Kidney epithelial cell (primary cell): Measurements from ENCODE around the gene CDH12. TPM values are rescaled to one million over a fixed set of nuclear protein-coding genes. Genes with fewer than 3 reads are reported as not detected.
"Not testable (repeated sequence)": the region's sequence is repeated elsewhere in the genome, so short reads cannot be mapped to it uniquely, and the experiment has no call there.

Experiments
- DNase-seq: peaks from one replicate; pipeline ENCODE4 v3.0.0-alpha.2; 2010; ENCODE audit warnings: low read depth
- H3K27me3 ChIP-seq: 2 replicates; pipeline ENCODE4 v1.6.0; 2011; ENCODE audit warnings: low read length; ENCODE audit not compliant: control insufficient read depth, insufficient read depth
- H3K36me3 ChIP-seq: 2 replicates; pipeline ENCODE4 v1.5.1; 2011; ENCODE audit warnings: low read length; ENCODE audit not compliant: control insufficient read depth, insufficient read depth
- H3K4me3 ChIP-seq: 2 replicates; pipeline ENCODE4 v1.5.1; 2011; ENCODE audit warnings: low read depth, mild to moderate bottlenecking, control low read depth, low read length
- CTCF ChIP-seq: IDR thresholded peaks from 2 replicates; pipeline ENCODE4 v1.5.1; 2011; ENCODE audit warnings: mild to moderate bottlenecking, moderate library complexity, low read length, control low read depth, inconsistent platforms; ENCODE audit not compliant: insufficient read depth, poor library complexity, severe bottlenecking
- total RNA-seq: library from RNA; depleted of rRNA; stranded (reverse); fragments of >200 nt; gene quantifications from 2 replicates; pipeline ENCODE4 v1.2.3, GENCODE V29; 2015

CDH12 gene
- total RNA-seq, 1 donor from 2014 or later: not detected

- DNase-seq: no peak
- H3K27me3 ChIP-seq: no peaks in the 10 kb centered on the region
- TF ChIP-seq CTCF: no peak
- no peaks in the 10 kb centered on the region for H3K36me3 ChIP-seq
- no peak overlapping the region for H3K4me3 ChIP-seq
These were observed 36.6 kb upstream of the CDH12 start for GRCh38 chr5:22889720-22890119.

GRCh38 chr5:22887566-22887965 is 34.4 kb upstream of the CDH12 start:
- Histone ChIP-seq H3K27me3 (no peaks in the 10 kb centered on the region), H3K36me3 (no peaks in the 10 kb centered on the region), H3K4me3 (no peak overlapping the region)
- TF ChIP-seq CTCF: no peak
- DNase-seq: no peak

GRCh38 chr5:22858911-22859310 is 5.8 kb upstream of the CDH12 start:
- not testable (repeated sequence) for H3K36me3 ChIP-seq, DNase-seq, H3K27me3 ChIP-seq, H3K4me3 ChIP-seq

GRCh38 chr5:22855824-22856223 is 2.7 kb upstream of the CDH12 start:
- no peaks in the 10 kb centered on the region for H3K36me3 ChIP-seq
- TF ChIP-seq CTCF: no peak
- no peak overlapping the region for H3K4me3 ChIP-seq
- H3K27me3 ChIP-seq: no peaks in the 10 kb centered on the region
- DNase-seq: no peak

- no peaks in the 10 kb centered on the region for H3K27me3 ChIP-seq
- no peak for DNase-seq
- TF ChIP-seq CTCF: no peak
These were observed 2.2 kb downstream of the CDH12 start for GRCh38 chr5:22850981-22851380.

GRCh38 chr5:22846693-22847092 is 6.5 kb downstream of the CDH12 start:
- H3K4me3 ChIP-seq: no peak overlapping the region
- DNase-seq: no peak
- H3K27me3 ChIP-seq: no peaks in the 10 kb centered on the region
- TF ChIP-seq CTCF: no peak
- no peaks in the 10 kb centered on the region for H3K36me3 ChIP-seq

More at GRCh38 chr5:22850981-22851380, 2.2 kb downstream of the CDH12 start:
- Histone ChIP-seq H3K36me3 (no peaks in the 10 kb centered on the region), H3K4me3 (no peak overlapping the region)
